Activated effector memory CD4-positive, alpha-beta T cell treated with anti-CD3 and anti-CD28 coated beads, Interleukin-2, amount 50 U/mL, for 16 hours (primary cell): ENCODE measurements around the gene NUP210L.
"Not testable (repeated sequence)": the region's sequence is repeated elsewhere in the genome, so short reads cannot be mapped to it uniquely, and the experiment has no call there.

ENCODE experiments used
- DNase-seq: peaks from one replicate; pipeline ENCODE4 v3.0.0-alpha.2; 2020

NUP210L gene

GRCh38 chr1:154094411-154094810, 60.5 kb downstream of the NUP210L start:
- no peak for DNase-seq

- no peak for DNase-seq
Observed at GRCh38 chr1:154093699-154094098, 61.2 kb downstream of the NUP210L start.

- DNase-seq: no peak
Observed at GRCh38 chr1:154091706-154092105, 63.2 kb downstream of the NUP210L start.

GRCh38 chr1:154087574-154087973, 67.3 kb downstream of the NUP210L start:
- no peak for DNase-seq

GRCh38 chr1:154083057-154083456, 71.8 kb downstream of the NUP210L start:
- not testable (repeated sequence) for DNase-seq

GRCh38 chr1:154081386-154082126, 73.3 kb downstream of the NUP210L start:
- DNase-seq: no peak

- no peak for DNase-seq
Observed at GRCh38 chr1:154076413-154076812, 78.5 kb downstream of the NUP210L start.

- no peak for DNase-seq
Observed at GRCh38 chr1:154075746-154076145, 79.1 kb downstream of the NUP210L start.

GRCh38 chr1:154062309-154062708, 92.6 kb downstream of the NUP210L start:
- DNase-seq: no peak

- not testable (repeated sequence) for DNase-seq
Observed at GRCh38 chr1:154047436-154047835, 107.4 kb downstream of the NUP210L start.

- not testable (repeated sequence) for DNase-seq
Observed at GRCh38 chr1:154033697-154034096, 121.2 kb downstream of the NUP210L start.

GRCh38 chr1:154019940-154020339, 134.9 kb downstream of the NUP210L start:
- DNase-seq: no peak

GRCh38 chr1:154019269-154019668, 135.6 kb downstream of the NUP210L start:
- no peak for DNase-seq

- no peak for DNase-seq
Observed at GRCh38 chr1:154014154-154014907, 140.5 kb downstream of the NUP210L start.

- DNase-seq: not testable (repeated sequence)
Observed at GRCh38 chr1:154012543-154012942, 142.3 kb downstream of the NUP210L start.

- no peak for DNase-seq
Observed at GRCh38 chr1:154012129-154012528, 142.7 kb downstream of the NUP210L start.

- DNase-seq: no peak
Observed at GRCh38 chr1:154006136-154006535, 148.7 kb downstream of the NUP210L start.

- no peak for DNase-seq
Observed at GRCh38 chr1:154000420-154000819, 154.5 kb downstream of the NUP210L start.

- DNase-seq: not testable (repeated sequence)
Observed at GRCh38 chr1:153996882-153997281, 158.0 kb downstream of the NUP210L start.

GRCh38 chr1:153995640-153996039, 159.2 kb downstream of the NUP210L start:
- no peak for DNase-seq

- DNase-seq: no peak
Observed at GRCh38 chr1:153995202-153995601, 159.7 kb downstream of the NUP210L start.

GRCh38 chr1:153991806-153992205, 163.1 kb downstream of the NUP210L start:
- no peak for DNase-seq

GRCh38 chr1:153991151-153991630, 163.7 kb downstream of the NUP210L start:
- no peak for DNase-seq
